Measurements from ENCODE around the gene PSMC2.

DNA sequence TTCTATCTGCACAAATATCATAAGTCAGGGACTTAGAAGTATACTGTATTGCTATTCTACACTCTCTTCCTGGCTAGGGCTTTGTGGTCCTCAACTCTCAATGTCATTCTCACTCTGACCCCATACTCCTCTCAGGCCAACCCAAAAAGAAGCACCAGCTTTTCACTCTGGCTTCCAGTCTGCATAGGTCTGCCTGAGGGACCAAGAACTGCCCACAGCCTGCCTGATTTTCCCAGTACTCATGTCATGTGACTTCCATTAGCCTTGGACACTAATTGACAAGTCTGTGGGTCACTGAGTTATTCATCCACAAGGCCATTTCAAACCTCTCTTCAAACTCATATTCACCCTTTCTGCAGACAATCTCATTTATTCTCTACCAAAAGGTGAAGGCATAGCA is 30.4 kb upstream of the PSMC2 start:
- TF ChIP-seq FOXP2 (optimal IDR thresholded peaks at IDR 0.05; ENCODE audit: control extremely low read depth, extremely low read length, insufficient read depth), result no peak
- TF ChIP-seq POLR2AphosphoS5 (IDR thresholded peaks at IDR 0.05; ENCODE audit: borderline replicate concordance, low read depth, low read length), result no peak
- no peak for TF ChIP-seq EZH2 (IDR thresholded peaks at IDR 0.05)
